Hematopoietic multipotent progenitor cell treated with erythropoietin and hydrocortisone succinate and interleukin-3 and kit ligand, for 17 days (in vitro differentiated cells): ENCODE measurements around the gene SPTSSB.

Experiments
- DNase-seq: peaks from one replicate; pipeline ENCODE4 v3.0.0-alpha.2; 2015; ENCODE audit warnings: low spot score

Gene SPTSSB

DNA sequence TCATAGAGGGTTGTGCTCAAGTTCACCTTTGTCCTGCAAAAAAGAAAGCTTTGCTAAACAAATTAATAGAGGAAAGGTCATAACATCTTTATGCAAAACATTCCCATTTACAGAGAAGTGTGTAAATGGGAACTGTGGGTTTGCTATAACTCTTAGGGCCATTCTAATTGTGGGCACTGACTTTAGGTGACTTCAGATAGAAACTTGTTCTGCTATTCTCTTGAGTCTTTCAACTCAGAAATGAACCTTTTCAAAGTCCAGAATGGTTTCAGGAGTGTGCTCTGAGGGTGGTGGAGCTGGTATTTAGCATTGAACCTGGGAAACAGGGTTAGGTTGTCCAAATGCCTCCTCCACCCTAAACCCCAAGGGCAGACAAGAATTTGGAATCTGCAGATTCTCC, 34.0 kb downstream of the SPTSSB start:
- no peak for DNase-seq

DNA sequence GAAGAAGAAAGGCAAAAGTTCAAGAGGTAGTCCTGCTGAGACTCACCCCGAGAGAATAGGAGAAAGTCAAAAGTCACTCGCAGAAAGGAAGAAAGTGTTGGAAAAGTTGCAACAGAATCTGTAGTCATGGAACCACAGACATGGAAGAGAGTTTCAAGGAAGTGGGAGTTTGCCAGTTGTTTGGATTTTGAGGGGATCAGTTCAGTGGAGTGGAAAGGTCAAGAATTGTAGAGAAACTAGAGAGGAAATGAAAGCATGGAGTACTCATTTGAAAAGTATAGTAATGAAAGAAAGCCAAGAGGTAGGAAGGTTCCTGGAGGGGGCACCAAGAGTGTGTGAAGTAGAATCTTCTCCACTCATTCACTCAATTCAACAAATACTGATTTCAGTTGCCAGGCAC, 34.7 kb downstream of the SPTSSB start:
- no peak for DNase-seq

GRCh38 chr3:161333696-161334095, 37.6 kb downstream of the SPTSSB start:
- no peak for DNase-seq

DNA sequence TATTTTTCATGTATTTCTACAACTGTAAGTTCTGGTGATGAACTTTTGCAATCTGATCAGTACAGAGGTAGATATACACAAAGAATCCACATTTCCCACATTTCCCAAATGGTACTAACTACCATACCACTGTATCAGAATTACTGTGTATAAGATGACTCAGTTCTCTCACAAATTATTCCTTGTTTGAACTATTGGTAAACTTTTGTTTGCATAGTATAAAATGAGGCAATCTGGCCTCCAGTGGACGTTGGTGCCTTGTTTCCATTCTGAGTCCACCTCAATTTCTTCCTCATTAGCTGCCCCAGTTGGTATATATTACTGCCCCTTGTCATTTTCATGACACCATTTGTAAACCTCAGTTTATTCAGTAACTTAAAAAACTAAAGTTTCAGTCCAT, 38.5 kb downstream of the SPTSSB start:
- DNase-seq, result no peak

GRCh38 chr3:161325059-161325458, 46.3 kb downstream of the SPTSSB start:
- DNase-seq, result no peak

DNA sequence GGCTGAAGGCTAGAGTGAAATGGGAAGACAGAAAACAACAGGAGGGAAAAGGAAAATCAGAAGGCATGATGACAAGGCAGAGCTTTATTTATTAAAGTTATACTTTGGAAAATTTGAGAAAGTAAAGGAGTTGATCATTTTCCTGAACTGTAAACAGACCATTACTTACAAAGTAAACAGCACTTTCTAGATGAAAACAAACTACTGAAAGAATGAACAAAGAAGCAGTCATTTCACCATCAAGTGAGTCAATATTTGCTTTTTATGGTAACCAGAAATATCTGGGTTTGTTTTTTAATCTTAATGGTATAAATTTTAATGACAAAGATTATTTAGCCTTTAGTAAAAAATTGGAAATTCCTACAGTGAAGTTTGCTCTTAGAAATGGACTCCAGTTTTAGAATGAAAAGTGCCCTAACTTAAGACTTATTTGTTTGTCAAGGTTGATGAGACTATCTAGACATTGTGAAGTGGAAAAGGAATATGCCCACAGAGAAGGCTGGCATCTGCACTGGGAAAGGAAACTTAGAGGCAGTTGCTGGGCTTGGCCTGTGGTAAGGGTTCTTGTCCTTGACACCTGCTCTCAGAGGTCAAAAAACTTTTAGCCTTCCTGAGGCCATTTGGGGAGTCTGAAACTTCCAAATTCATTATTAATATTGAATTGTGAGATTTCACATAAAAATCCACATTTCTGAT, 47.2 kb downstream of the SPTSSB start:
- DNase-seq, result no peak

DNA sequence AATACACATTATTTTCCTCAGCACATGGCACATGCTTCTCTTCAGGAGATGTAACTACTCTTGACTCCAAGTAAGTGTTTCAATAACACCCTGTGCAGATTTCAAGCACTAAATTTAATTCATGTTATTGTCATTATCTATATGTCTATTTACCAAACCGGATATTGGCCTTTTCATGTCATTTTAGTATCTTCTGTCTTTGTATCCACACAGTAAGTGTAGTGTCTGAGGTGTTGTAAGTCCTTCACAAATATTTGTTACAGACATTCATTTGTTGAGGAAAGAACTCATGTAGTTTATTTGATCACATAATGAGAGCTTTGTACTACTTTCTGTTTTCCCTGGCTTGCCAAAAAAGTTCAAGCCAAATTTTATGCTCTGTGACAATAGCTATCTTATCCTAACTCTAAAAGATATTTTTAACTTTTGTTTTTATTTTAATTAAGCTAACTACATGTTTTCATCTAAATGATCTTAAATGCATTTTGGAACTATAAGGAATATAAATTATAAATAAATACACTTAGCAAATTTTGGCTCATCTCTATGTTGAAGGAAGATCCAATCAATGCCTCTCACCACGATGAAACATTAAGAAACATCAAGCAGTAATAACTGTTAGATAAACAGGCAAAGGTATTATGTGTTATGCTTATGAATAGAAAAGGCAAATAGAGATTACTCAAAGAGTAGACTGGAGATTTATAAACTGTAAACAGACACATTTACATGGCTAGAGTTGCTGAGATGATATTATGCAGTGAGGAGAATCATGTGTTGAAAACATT, 48.3 kb downstream of the SPTSSB start:
- DNase-seq, result no peak

DNA sequence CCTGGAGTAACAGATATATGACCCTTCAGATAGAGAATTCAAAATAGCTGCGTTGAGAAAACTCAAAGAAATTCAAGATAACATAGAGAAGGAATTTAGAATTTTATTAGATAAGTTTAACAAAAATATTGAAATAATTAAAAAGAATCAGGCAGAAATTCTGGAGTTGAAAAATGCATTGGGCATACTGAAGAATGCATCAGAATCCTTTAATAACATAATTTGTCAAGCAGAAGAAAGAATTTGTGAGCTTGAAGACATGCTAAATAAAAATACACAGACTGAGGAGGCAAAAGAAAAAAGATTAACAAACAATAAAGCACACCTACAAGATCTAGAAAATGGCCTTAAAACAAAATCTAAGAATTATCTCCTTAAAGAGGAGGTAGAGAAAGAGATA, 50.5 kb downstream of the SPTSSB start:
- DNase-seq, result no peak

GRCh38 chr3:161319867-161320266, 51.5 kb downstream of the SPTSSB start:
- no peak for DNase-seq

GRCh38 chr3:161317077-161317476, 54.2 kb downstream of the SPTSSB start:
- DNase-seq, result no peak

GRCh38 chr3:161316006-161316689, 55.2 kb downstream of the SPTSSB start:
- no peak for DNase-seq

GRCh38 chr3:161314836-161315395, 56.4 kb downstream of the SPTSSB start:
- DNase-seq, result no peak

GRCh38 chr3:161310649-161311423, 60.5 kb downstream of the SPTSSB start:
- no peak for DNase-seq

DNA sequence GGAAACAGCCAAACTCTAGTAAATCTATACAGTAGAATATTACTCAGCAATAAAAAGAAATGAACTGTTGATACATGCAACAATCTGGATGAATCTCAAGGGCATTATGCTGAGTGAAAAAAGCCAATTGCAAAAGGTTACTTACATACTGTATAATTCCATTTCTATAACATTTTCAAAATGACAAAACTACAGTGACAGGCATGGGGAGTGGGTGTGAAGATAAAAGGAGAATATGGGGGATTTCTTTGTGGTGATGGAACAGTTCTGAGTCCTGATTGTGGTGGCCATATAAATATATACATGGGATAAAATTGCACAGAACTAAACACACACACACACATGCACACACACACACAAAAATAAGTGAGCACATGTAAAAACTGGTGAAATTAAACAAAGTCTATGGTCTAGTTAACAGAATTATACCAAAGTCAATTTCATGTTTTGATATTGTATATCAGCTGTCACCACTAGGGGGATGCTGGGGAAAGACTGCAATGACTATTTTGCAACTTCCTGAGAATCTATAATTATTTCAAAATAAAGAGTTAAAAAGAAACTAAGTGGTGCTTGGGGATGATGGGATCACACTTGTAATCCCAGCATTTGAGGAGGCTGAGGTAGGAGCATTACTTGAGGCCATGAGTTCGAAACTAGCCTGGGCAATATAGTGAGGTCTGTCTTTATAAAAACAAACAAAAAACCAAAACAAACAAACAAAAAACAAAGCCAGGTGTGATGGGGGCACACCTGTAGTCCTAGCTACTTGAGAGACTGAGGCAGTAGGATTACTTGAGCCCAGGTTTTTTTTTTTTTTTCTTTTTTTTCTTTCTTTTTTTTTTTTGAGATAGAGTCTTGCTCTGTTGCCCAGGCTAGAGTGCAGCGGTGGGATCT, 66.0 kb downstream of the SPTSSB start:
- no peak for DNase-seq

DNA sequence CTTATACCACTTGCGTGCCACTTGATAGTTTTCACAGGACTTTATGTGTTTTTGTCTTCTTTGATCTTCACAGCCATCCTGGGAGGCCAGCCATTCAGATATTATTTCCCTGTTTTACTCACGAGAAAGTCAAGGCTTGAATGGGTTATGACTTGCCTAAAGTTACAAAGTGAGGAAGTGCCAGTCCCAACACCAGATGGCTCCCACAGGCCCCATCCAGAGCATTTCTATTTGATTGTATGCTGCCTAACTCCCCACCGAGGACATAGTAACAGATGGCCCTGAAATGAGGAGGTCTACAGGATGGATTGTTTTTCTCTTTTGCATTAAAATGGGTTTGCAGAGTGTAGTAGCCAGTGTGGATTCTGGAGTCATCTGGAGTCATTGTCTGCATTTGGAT, 74.5 kb downstream of the SPTSSB start:
- DNase-seq, result no peak

GRCh38 chr3:161295325-161295724, 76.0 kb downstream of the SPTSSB start:
- no peak for DNase-seq
